ENCODE data around the gene GARS1. TPM values are rescaled to one million over a fixed set of nuclear protein-coding genes. Genes with fewer than 3 reads are reported as not detected.

Gene GARS1
- total RNA-seq, 1 experiment from 2014 or later = 294 TPM

DNA sequence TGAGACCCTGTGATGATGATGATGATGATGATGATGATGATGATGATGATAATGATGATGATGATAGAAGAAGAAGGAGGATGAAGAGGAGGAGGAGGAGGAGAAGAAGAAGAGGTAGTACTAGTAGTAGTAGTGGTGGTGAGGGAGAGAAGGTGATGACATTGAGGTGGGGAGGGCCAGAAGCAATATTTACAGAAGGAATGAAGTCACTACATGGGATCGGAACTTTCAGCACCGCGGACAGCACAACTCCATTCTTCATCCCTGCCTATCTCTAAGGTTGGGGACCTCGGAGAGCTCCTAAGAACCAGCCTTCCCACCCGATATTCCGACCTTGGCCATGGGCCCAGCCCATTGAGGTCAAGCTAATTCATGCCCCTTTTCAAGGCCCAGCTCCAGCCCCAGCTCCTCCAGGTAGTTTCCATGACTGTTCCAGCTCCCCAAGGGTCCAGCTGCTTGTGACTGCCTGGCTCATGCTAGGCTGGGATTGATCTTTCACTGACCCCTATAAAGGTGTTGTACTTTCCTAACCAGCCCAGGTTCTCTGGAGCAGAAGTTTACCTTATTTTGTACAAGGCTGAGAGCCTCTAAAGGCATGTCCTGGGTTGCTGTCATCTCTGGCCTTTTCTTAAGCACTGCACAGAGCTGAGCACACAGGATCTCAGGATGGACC lies 77.3 kb downstream of the GARS1 start:
- CTCF ChIA-PET = no interaction called here
- Histone ChIP-seq H3K36me3 (ENCODE audit: insufficient read depth, low read length, poor library complexity, severe bottlenecking) (no peaks in the 10 kb centered on the region), H3K4me3 (ENCODE audit: low read depth, low read length, poor library complexity, severe bottlenecking) (no peak overlapping the region), H3K27ac (ENCODE audit: low read depth, low read length, poor library complexity, severe bottlenecking) (no peak overlapping the region), H3K27me3 (replicated peaks; ENCODE audit: insufficient read depth, low read depth, low read length, poor library complexity) (peaks cover 7% of the 10 kb centered on the region), H3K9me3 (ENCODE audit: low read depth, low read length, poor library complexity, severe bottlenecking) (no peaks in the 10 kb centered on the region), H3K4me1 (ENCODE audit: insufficient read depth, low read length, poor library complexity, severe bottlenecking) (no peaks in the 10 kb centered on the region)
- intact Hi-C loops (cut with micrococcal nuclease; ENCODE audit: unreplicated experiment) = no loop called here
- no peak for TF ChIP-seq EZH2 (IDR thresholded peaks at IDR 0.05; ENCODE audit: borderline replicate concordance, low read depth, low read length, poor library complexity, severe bottlenecking)
- BruUV-seq (replicated peaks) = no TSS peak
- DNase-seq (ENCODE audit: low spot score) = peak; percentile 72
- POLR2A ChIA-PET (ENCODE audit: low non-redundant PET) = no interaction called here

GRCh38 chr7:30674420-30674819 lies 79.7 kb downstream of the GARS1 start:
- TF ChIP-seq EZH2 (IDR thresholded peaks at IDR 0.05; ENCODE audit: borderline replicate concordance, low read depth, low read length, poor library complexity, severe bottlenecking) = no peak
- TF ChIP-seq, protein P1, sequence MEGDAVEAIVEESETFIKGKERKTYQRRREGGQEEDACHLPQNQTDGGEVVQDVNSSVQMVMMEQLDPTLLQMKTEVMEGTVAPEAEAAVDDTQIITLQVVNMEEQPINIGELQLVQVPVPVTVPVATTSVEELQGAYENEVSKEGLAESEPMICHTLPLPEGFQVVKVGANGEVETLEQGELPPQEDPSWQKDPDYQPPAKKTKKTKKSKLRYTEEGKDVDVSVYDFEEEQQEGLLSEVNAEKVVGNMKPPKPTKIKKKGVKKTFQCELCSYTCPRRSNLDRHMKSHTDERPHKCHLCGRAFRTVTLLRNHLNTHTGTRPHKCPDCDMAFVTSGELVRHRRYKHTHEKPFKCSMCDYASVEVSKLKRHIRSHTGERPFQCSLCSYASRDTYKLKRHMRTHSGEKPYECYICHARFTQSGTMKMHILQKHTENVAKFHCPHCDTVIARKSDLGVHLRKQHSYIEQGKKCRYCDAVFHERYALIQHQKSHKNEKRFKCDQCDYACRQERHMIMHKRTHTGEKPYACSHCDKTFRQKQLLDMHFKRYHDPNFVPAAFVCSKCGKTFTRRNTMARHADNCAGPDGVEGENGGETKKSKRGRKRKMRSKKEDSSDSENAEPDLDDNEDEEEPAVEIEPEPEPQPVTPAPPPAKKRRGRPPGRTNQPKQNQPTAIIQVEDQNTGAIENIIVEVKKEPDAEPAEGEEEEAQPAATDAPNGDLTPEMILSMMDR (conservative IDR thresholded peaks at IDR 0.05; ENCODE audit: low read depth, low read length) = no peak
- BruUV-seq (replicated peaks) = no TSS peak
- DNase-seq (ENCODE audit: low spot score) = no peak
- no peaks in the 10 kb centered on the region for H3K9me3 ChIP-seq (ENCODE audit: low read depth, low read length, poor library complexity, severe bottlenecking)
- no peaks in the 10 kb centered on the region for H3K36me3 ChIP-seq (ENCODE audit: insufficient read depth, low read length, poor library complexity, severe bottlenecking)
- no peak overlapping the region for H3K4me3 ChIP-seq (ENCODE audit: low read depth, low read length, poor library complexity, severe bottlenecking)
- H3K4me1 ChIP-seq (ENCODE audit: insufficient read depth, low read length, poor library complexity, severe bottlenecking) = no peaks in the 10 kb centered on the region
- ChIA-PET CTCF (no interaction called here), POLR2A (ENCODE audit: low non-redundant PET) (no interaction called here)
- no peak overlapping the region for H3K27ac ChIP-seq (ENCODE audit: low read depth, low read length, poor library complexity, severe bottlenecking)
- intact Hi-C loops (cut with micrococcal nuclease; ENCODE audit: unreplicated experiment) = no loop called here
- H3K27me3 ChIP-seq (replicated peaks; ENCODE audit: insufficient read depth, low read depth, low read length, poor library complexity) = peaks cover 32% of the 10 kb centered on the region

DNA sequence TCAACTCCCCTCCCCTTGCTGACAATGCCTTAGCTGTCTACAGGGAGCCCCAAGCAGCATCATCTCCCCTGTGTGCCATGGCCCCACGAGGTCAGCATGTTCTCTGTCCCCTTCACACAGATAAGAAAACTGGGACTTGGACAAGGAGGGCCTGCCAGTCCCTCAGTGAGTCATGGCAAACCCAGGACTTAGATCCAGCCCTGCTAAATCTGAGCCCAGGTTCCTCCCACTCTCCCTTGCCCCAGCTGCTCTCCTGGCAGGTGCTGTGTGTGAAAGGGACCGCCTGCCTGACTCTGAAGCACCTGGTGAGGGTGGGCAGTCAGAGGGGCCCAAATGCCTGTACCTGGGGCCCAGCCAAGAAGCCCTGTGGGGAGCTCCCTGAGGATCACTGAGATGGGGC lies 80.2 kb downstream of the GARS1 start:
- BruUV-seq (replicated peaks) = no TSS peak
- CTCF ChIA-PET = no interaction called here
- Histone ChIP-seq H3K27ac (ENCODE audit: low read depth, low read length, poor library complexity, severe bottlenecking) (no peak overlapping the region), H3K9me3 (ENCODE audit: low read depth, low read length, poor library complexity, severe bottlenecking) (no peaks in the 10 kb centered on the region), H3K4me3 (ENCODE audit: low read depth, low read length, poor library complexity, severe bottlenecking) (no peak overlapping the region), H3K4me1 (ENCODE audit: insufficient read depth, low read length, poor library complexity, severe bottlenecking) (no peaks in the 10 kb centered on the region), H3K36me3 (ENCODE audit: insufficient read depth, low read length, poor library complexity, severe bottlenecking) (no peaks in the 10 kb centered on the region), H3K27me3 (replicated peaks; ENCODE audit: insufficient read depth, low read depth, low read length, poor library complexity) (peaks cover 37% of the 10 kb centered on the region)
- POLR2A ChIA-PET (ENCODE audit: low non-redundant PET) = no interaction called here
- intact Hi-C loops (cut with micrococcal nuclease; ENCODE audit: unreplicated experiment) = no loop called here
- no peak for TF ChIP-seq EZH2 (IDR thresholded peaks at IDR 0.05; ENCODE audit: borderline replicate concordance, low read depth, low read length, poor library complexity, severe bottlenecking)
- TF ChIP-seq, protein P1 (conservative IDR thresholded peaks at IDR 0.05; ENCODE audit: low read depth, low read length) = no peak
- DNase-seq (ENCODE audit: low spot score) = no peak

DNA sequence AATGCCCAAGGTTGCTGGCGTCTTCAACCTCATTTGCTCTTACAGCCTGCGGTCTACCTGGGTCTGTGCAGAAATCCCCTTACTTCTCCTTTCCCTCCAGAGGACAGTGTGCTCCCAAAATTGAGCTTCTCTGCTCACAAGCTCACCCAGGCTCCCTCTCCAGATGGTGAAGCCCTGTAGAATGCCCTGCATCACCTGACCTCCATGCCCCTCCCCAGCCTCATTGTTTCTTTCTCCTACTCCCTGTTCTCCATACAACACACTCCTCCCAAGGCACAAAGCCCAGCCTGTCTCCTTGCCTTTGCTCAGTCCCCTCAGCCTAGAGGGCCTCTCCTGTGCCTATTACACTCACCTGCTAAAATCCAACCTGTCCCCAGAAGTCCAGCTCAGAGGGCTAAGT lies 84.1 kb downstream of the GARS1 start:
- ChIA-PET CTCF (no interaction called here), POLR2A (ENCODE audit: low non-redundant PET) (no interaction called here)
- TF ChIP-seq, protein P1 (conservative IDR thresholded peaks at IDR 0.05; ENCODE audit: low read depth, low read length) = no peak
- no peak for TF ChIP-seq EZH2 (IDR thresholded peaks at IDR 0.05; ENCODE audit: borderline replicate concordance, low read depth, low read length, poor library complexity, severe bottlenecking)
- Histone ChIP-seq H3K4me3 (ENCODE audit: low read depth, low read length, poor library complexity, severe bottlenecking) (no peak overlapping the region), H3K9me3 (ENCODE audit: low read depth, low read length, poor library complexity, severe bottlenecking) (no peaks in the 10 kb centered on the region), H3K27me3 (replicated peaks; ENCODE audit: insufficient read depth, low read depth, low read length, poor library complexity) (peaks cover 76% of the 10 kb centered on the region), H3K27ac (ENCODE audit: low read depth, low read length, poor library complexity, severe bottlenecking) (no peak overlapping the region), H3K4me1 (ENCODE audit: insufficient read depth, low read length, poor library complexity, severe bottlenecking) (peaks cover 9% of the 10 kb centered on the region), H3K36me3 (ENCODE audit: insufficient read depth, low read length, poor library complexity, severe bottlenecking) (no peaks in the 10 kb centered on the region)
- intact Hi-C loops (cut with micrococcal nuclease; ENCODE audit: unreplicated experiment) = no loop called here
- no TSS peak for BruUV-seq (replicated peaks)
- DNase-seq (ENCODE audit: low spot score) = no peak

Measured in A673 (cell line).